Breast epithelium (tissue), 4 donors: ENCODE data around the gene CDK3. TPM values are rescaled to one million over a fixed set of nuclear protein-coding genes. Genes with fewer than 3 reads are reported as not detected.

Source experiments
- DNase-seq, 2 donors: peaks; one replicate each; pipeline ENCODE4 v3.0.0-alpha.2; 2019; ENCODE audit warnings: low spot score in 2 of 2
- H3K27ac ChIP-seq, 2 donors: fragments of 200-600 bp; sonication (generic) in 1 of 2; one replicate each; pipeline ENCODE4 v1.5.1; 2016 to 2019; ENCODE audit warnings: mild to moderate bottlenecking in 1 of 2
- H3K27me3 ChIP-seq, 2 donors: fragments of 200-600 bp; sonication (generic) in 1 of 2; one replicate each; pipeline versions ENCODE4 v1.5.1 to v1.6.0; 2017 to 2019; ENCODE audit warnings: control low read depth in 1 of 2, mild to moderate bottlenecking in 1 of 2
- H3K36me3 ChIP-seq: fragments of 200-600 bp; one replicate; pipeline ENCODE4 v1.5.1; 2019
- H3K4me1 ChIP-seq, 2 donors: fragments of 200-600 bp; sonication (generic); one replicate each; pipeline ENCODE4 v1.5.1; 2016 to 2019; ENCODE audit warnings: control low read depth in 1 of 2
- H3K4me3 ChIP-seq, 3 donors: fragments of 200-600 bp; sonication (generic); 1 replicate in 2 of 3; 2 replicates in 1 of 3; pipeline ENCODE4 v1.5.1; 2016 to 2019; ENCODE audit warnings: mild to moderate bottlenecking in 3 of 3, moderate library complexity in 2 of 3
- H3K9me3 ChIP-seq, 2 donors: fragments of 200-600 bp; sonication (generic) in 1 of 2; one replicate each; pipeline ENCODE4 v1.5.1; 2016 to 2019; ENCODE audit warnings: control low read depth in 1 of 2
- POLR2A ChIP-seq: fragments of 450-650 bp; IDR thresholded peaks from one replicate; pipeline ENCODE4 v1.6.1; 2016; ENCODE audit warnings: antibody characterized with exemption, mild to moderate bottlenecking, moderate library complexity
- POLR2AphosphoS5 ChIP-seq, 3 donors: sonication (generic); formaldehyde crosslinking; IDR thresholded peaks; one replicate each; pipeline ENCODE4 v1.6.1; 2017; ENCODE audit warnings: antibody characterized with exemption in 3 of 3
- intact Hi-C: fragments of 100-400 bp; cut with DNase I; formaldehyde crosslinking; loops from one replicate; pipeline ENCODE4 v1.15.1; 2023; ENCODE audit warnings: low total_unique reads
- total RNA-seq, 3 donors: library from RNA; depleted of rRNA; stranded (reverse); fragments of >200 nt; gene quantifications; one replicate each; pipeline ENCODE4 v1.1.0, GENCODE V29; 2016
- TF ChIP-seq, protein P1 (sequence below), 3 donors: fragments of 450-650 bp; IDR thresholded peaks; one replicate each; pipeline ENCODE4 v1.5.1; 2016 to 2017; ENCODE audit warnings: antibody characterized with exemption in 3 of 3, mild to moderate bottlenecking in 3 of 3, moderate library complexity in 3 of 3

The CDK3 gene
- total RNA-seq, 3 donors from 2014 or later: 6.6 to 13.0 (median 9.5) TPM

DNA sequence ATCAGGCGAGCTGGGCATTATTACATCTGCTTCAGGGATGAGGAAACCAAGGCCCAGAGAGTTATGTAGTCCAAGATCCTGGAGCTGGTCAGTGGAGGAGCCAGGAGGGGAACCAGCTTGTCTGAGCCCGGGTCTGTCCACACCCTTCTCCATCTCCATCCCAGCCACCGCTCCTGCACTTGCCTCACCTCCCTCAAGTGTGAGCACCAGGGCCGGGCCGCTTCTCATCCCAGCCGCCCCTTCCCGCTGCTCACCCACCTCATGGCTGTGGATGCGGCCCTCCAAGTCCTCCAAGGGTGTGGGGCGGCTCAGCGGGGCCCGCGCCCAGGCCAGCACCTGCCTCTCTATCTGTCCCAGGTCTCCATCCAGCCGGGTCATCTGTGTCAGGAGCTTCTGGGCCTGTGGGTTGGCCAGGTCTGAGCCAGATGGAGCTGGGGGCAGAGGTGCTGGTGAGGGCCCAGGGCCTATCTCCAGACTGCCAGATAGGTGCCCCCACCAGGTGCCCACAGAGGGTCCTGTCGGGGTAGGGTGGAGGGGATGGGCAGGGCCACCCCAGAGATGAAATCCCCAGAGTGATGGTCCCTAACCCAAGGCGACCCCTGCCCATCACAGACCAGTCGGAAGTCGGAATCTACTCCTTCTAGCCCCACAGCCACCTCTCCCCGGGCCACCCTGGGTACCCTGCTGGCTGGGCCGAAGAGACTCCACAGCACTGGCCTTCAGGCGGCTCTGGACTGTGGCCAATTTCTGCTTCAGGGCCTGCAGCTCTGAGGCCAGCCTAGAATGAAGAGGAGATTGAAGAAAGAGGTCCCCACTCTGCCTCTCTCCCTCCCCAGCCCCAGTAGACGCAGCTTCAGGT lies 17.1 kb downstream of the CDK3 start:
- Histone ChIP-seq H3K27ac (no peak overlapping the region), H3K4me3 (no peak overlapping the region), H3K27me3 (no peaks in the 10 kb centered on the region), H3K36me3 (no peaks in the 10 kb centered on the region), H3K4me1 (no peaks in the 10 kb centered on the region), H3K9me3 (no peaks in the 10 kb centered on the region)
- no peak for TF ChIP-seq POLR2A
- TF ChIP-seq, protein P1, sequence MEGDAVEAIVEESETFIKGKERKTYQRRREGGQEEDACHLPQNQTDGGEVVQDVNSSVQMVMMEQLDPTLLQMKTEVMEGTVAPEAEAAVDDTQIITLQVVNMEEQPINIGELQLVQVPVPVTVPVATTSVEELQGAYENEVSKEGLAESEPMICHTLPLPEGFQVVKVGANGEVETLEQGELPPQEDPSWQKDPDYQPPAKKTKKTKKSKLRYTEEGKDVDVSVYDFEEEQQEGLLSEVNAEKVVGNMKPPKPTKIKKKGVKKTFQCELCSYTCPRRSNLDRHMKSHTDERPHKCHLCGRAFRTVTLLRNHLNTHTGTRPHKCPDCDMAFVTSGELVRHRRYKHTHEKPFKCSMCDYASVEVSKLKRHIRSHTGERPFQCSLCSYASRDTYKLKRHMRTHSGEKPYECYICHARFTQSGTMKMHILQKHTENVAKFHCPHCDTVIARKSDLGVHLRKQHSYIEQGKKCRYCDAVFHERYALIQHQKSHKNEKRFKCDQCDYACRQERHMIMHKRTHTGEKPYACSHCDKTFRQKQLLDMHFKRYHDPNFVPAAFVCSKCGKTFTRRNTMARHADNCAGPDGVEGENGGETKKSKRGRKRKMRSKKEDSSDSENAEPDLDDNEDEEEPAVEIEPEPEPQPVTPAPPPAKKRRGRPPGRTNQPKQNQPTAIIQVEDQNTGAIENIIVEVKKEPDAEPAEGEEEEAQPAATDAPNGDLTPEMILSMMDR (IDR thresholded peaks at IDR 0.05): no peak
- no peak for TF ChIP-seq POLR2AphosphoS5 (IDR thresholded peaks at IDR 0.05)
- intact Hi-C loops: no loop called here
- DNase-seq: no peak

DNA sequence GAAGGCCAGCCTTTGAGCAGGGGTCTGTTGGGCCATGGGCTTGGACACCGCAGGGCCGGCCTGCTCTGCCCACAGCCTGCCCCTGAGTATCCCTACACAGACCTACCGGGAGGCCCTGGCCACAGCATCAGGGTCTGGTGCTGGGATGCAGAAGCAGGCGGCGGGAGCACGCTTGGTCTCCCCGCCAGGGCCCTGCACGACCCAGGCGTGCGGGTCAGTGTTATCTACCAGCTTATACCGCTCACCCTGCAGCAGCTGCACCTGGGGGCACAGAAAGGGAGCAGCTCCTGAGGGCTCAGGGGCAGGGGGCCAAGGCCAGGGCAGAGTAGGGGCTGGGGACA lies 17.7 kb downstream of the CDK3 start:
- H3K36me3 ChIP-seq: no peaks in the 10 kb centered on the region
- TF ChIP-seq POLR2AphosphoS5 (IDR thresholded peaks at IDR 0.05) (no peak), POLR2A (no peak)
- TF ChIP-seq, protein P1 (IDR thresholded peaks at IDR 0.05): no peak
- no peak overlapping the region for H3K4me3 ChIP-seq
- H3K4me1 ChIP-seq: no peaks in the 10 kb centered on the region
- no peak overlapping the region for H3K27ac ChIP-seq
- DNase-seq: no peak
- H3K9me3 ChIP-seq: no peaks in the 10 kb centered on the region
- intact Hi-C loops: no loop called here
- no peaks in the 10 kb centered on the region for H3K27me3 ChIP-seq

DNA sequence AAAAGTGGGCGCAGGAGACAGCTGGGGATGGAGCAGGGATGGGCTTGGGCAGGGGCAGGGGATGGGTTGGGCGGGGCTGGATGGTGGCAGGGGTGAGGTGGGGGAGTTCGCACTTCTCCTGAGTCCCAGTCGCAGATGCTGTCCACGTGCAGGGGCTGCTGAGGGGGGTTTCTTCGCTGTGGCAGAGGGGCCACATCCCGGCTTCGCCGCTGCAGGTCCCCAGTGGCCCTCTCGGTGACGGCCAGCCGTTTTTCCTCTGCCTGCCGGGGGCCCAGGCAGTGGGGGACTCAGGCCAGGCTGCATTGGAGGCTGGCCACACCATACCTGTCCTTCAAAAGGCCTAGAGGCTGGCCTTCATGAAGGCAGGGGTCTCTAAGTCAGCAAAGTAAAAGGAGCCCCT lies 18.1 kb downstream of the CDK3 start:
- Histone ChIP-seq H3K4me3 (no peak overlapping the region), H3K27me3 (no peaks in the 10 kb centered on the region), H3K27ac (no peak overlapping the region), H3K9me3 (no peaks in the 10 kb centered on the region), H3K4me1 (no peaks in the 10 kb centered on the region), H3K36me3 (no peaks in the 10 kb centered on the region)
- no peak for DNase-seq
- TF ChIP-seq, protein P1 (IDR thresholded peaks at IDR 0.05): no peak
- TF ChIP-seq POLR2AphosphoS5 (IDR thresholded peaks at IDR 0.05) (no peak), POLR2A (no peak)
- intact Hi-C loops: no loop called here

DNA sequence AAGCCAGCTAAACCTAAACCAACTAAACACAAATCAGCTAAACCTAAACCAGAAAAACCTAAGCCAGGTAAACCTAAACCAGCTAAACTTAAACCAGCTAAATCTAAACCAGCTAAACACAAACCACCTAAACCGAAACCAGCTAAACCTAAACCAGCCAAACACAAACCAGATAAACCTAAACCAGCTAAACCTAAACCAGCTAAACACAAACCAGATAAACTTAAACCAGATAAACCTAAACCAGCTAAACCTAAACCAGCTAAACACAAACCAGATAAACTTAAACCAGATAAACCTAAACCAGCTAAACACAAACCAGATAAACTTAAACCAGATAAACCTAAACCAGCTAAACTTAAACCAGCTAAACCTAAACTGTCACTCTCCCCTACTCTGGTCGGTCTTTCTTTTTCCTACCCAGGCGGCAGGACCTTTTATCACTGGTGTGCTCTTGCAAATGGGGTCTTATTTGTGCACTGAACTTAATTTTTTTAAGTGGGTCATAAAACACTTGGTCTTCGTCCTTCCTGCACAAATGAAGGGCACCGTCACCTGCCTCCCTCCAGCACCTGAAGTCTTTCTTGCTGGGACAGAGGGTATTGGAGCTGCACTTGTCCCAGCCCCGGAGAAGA lies 19.3 kb downstream of the CDK3 start:
- no peak for TF ChIP-seq POLR2A
- TF ChIP-seq POLR2AphosphoS5 (IDR thresholded peaks at IDR 0.05): no peak

DNA sequence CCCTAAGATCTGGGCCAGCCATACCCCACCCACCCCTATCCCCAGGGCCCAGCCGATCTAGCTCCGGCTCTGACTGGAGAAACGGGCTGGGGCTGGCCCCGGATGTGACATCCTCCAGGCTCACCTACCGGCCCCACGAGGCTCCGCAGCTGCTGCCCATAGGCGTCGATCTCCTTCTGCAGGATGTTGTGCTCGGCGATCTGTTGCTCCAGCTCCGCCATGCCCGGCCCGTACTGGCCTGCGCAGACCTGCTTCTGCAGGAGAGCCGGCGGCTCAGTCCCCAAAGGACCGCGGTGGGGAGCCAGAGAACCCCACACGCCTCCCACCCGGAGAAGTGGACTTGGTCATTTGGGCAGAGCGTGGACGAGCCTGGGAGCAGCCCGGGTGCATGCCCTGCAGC lies 21.6 kb downstream of the CDK3 start:
- TF ChIP-seq POLR2AphosphoS5 (IDR thresholded peaks at IDR 0.05): no peak
- TF ChIP-seq POLR2A: no peak
- TF ChIP-seq, protein P1 (IDR thresholded peaks at IDR 0.05): no peak
- DNase-seq: no peak
- Histone ChIP-seq H3K36me3 (no peaks in the 10 kb centered on the region), H3K27ac (no peak overlapping the region), H3K4me3 (no peak overlapping the region), H3K27me3 (no peaks in the 10 kb centered on the region), H3K4me1 (no peaks in the 10 kb centered on the region), H3K9me3 (no peaks in the 10 kb centered on the region)
- intact Hi-C loops: no loop called here

More for the DNA sequence above, 19.3 kb downstream of the CDK3 start:
- Histone ChIP-seq H3K27ac (no peak overlapping the region), H3K36me3 (no peaks in the 10 kb centered on the region), H3K4me1 (no peaks in the 10 kb centered on the region), H3K4me3 (no peak overlapping the region), H3K9me3 (no peaks in the 10 kb centered on the region), H3K27me3 (no peaks in the 10 kb centered on the region)
- intact Hi-C loops: no loop called here
- DNase-seq: no peak
